HG03442 (cell line): ENCODE results near the gene NT5DC3.

Source experiments
- ATAC-seq: cut with Tn5 transposase; IDR thresholded peaks from one replicate; pipeline ENCODE4 v1.9.1; 2021; ENCODE audit warnings: mild to moderate bottlenecking, moderate library complexity; ENCODE audit not compliant: unreplicated experiment

NT5DC3 gene

DNA sequence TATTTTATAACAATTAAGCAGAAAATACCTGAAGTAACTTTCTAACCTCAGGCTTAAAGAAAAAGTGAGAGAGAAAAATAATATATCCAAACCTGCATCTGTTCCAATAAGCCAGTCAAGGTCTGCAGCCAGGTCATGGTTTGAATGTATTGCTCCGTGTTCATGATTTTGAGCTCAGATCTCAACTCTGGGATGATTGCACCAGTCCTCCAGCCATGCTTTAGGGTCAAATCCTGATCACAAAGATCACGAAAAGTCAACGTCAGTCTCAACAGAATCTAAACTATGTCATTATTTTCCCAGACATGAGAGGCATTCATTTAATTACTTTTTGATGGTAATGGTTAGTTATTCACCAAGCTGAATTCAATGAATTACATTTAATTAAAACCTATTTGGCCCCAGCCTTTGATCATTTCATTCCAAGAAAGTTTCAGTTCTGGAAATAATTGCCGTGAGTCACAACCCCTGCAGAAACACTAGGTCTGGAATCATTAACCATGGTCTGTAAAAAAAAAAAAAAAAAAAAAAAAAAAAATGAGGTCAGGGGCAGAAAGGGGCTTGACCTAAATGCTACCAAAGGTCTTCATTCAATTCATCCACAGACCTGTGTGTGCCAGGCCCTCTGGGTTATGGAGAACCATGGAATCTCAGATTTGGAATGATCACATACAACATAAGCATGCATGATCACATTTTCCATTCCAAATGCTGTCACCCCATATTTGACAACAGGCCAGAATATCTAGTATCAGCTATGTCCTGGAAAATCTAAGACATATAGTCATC is 55.6 kb downstream of the NT5DC3 start:
- no peak for ATAC-seq

DNA sequence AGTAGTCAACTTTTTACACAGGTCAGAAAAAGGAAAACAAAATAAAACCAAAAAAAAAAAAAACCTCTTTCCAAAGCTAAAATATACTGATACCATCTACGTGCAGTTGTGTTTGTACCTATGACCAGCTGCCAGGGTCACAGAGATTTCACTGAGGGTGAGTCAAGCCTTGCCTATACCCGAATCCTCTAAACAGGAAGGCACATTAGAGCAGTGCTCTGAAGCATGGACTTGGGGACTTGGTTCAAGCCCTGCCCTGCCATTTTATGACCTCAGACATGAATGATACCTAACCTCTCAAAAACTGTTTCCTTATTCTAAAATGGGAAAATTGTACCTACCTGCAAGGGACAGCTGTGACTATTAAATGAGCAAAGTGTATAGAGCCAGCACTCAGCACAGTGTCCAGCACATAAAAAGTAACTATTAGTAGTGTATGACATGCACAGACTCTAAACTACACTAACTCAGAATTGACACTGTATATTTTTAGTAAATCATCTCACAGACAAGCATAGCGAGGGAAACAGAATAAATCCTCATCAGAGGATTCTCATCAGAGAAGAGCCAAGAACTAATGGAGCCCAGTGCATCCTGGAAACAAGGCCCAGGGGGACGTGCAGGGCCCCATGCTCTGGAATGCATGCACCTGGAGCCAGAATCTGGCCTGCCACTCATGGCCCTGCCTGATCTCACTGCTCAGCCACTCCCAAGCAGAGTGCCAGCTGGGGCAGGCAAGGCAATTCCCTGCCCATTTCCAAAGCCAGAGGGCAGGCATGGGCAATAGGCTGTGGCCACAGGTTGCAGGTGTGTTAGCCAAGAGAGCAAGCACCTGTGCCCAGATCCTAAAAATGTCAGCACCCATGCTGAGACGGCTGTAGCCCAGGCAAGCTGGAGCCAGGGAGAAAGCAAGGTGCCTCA is 57.0 kb downstream of the NT5DC3 start:
- no peak for ATAC-seq

DNA sequence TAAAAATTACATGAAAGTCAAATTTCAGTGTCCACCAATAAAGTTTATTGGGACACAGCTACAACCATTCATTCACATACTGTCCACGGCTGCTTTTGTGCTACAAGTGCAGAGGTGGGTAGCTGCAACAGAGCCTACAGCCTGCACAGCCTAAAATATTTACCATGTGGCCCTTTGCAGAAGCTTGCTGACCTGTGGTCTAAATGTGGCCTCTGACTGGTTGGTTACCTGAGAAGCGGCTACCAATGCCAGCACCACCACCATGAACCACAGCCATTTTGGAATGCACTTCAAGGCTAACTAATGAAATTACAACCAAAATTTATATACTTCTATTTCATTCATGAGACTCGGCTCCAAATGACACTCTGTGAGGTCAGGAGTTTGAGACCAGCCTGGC is 58.6 kb downstream of the NT5DC3 start:
- no peak for ATAC-seq

DNA sequence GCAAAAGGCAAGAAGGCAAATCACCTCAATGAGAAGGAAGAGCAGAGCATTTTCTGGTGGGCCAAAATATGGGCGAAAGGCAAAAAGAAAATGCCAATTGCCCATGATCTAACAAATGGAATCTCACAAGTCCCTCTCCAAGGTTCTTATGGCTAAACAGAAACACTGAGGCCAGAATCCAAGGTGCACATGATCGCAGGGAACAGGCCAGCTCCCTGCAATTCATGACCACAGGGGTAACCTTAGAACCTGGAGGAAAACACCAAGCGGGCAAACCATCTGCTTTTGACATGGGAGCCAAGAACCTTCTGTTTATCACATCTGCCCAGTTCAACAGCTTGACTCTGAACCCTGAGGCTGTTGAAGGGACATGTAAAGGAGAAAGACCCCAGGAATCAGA is 60.0 kb downstream of the NT5DC3 start:
- no peak for ATAC-seq

DNA sequence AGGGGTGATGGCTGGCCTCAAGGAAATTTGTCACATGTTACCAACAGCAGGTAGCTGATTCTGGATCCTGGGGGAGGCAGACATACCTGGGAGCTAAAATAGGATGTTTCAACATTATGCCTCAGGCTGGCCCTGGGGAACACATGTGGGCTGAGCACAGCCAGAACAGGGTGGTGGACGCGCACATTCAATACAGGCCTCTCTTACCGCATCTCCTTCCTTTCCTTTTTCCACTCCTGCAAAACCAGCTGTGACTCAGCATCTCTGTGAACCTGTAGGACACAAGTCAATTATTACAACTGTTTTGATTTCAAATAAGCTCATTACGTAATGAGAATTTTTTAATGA is 61.0 kb downstream of the NT5DC3 start:
- no peak for ATAC-seq

DNA sequence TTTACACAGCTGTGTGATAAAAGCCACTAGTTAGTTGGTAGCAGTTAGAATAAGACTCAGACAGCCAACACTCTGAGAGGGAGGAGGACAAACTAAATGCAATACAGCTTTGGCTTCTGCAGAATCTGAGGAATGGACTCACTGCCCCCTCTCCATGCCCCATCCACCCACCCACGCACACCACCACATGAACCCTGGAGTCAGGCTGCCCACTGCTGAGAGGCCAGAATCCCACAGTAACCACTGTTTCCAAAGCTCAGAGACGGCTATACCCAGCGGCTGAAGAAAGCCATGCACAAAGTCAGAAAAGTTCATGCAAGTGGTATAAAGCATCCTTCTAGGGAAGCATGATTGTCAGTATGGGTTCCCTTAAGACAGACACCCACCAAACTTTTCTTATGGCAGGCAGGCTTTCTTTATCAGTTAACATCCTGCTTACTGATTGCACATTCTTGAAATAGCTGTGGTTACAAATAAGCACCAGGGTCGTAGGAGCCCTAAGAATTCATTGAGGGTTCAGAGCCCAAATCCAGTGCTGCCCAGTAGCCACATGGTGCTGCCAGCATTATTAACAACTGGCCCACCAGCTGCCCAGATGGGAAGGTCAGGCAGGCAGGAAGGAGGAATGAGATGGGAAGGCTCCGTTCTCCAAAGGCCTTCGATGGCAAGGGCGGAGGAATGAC is 61.5 kb downstream of the NT5DC3 start:
- ATAC-seq, result no peak

DNA sequence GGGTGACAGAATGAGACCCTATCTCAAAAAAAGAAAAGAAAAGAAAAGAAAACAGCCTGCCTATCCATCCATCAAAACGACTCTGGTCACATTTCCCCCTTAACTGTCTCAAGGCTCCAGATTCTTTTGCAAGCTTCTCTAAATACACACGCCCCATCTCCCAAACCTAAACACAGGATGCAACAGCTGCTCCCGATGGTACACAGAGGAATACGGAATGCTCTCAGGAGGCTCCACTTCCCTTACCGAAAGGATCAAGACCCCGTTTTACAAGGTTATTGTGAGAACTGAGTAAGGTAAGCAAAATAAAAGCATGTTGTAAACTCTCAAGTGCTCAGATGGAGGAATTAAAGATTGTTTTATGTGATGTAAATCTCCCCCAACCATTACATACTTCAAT is 62.3 kb downstream of the NT5DC3 start:
- ATAC-seq, result no peak

DNA sequence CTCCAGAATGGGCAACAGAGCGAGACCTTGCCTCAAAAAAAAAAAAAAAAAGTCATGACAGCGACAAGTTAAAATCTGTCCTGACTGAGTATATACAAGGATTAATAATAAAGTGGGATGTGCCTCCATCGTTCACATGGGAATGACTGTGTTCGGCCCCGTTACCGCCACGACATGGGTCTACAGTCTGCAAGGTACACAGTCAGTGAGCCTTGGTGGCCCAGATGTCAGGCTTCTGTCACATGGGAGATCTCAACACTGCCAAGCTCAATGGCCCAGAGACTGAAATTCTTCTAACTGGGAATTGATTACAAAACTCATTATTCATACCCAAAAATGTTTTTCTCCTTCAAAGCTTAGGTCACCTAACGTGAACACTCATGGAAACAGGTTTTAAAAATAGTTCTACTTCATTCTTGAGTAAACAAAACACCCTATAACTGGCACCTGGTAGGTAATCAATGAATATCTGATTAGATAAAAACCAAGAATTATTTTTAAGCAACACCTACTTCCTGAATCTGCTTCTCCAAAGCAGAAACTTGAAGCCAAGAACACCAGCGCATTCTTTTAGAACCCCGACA is 66.0 kb downstream of the NT5DC3 start:
- no peak for ATAC-seq

DNA sequence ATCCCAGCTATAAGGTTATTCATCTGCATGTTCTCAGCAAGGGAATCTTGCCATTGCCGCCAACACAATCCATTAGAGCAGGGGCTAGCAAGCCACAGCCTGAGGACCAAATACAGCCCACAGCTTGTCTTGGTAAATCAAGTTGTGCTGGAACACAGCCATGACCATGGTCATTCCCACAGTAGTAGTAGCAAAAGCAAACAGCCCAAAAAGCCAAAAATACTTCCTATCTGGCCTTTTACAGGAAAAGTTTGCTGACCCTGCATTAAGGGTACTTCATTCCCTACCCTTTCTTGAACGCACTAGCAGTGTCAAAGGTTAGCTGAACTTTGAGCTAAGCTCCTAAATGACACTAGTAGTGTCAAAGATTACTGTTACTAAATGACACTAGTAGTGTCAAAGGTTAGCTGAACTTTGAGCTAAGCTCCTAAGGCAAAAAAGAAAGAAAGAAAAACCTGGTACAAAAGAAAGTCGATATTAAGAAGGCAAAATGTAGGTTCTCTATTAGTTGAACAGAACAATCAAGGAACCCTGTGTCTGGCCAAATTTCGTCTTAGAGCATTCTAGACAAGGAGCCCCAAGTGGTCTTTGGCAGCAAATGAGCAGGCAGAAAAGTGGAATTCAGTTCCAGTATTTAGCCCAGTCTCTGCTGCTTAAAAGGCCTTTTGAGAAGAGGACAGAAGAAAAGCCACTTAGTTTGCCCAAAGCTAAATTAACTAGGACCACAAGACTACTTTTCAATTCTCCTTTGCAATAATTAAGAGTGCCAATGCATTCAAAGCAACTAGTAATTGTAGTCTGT is 67.7 kb downstream of the NT5DC3 start:
- ATAC-seq, result no peak

DNA sequence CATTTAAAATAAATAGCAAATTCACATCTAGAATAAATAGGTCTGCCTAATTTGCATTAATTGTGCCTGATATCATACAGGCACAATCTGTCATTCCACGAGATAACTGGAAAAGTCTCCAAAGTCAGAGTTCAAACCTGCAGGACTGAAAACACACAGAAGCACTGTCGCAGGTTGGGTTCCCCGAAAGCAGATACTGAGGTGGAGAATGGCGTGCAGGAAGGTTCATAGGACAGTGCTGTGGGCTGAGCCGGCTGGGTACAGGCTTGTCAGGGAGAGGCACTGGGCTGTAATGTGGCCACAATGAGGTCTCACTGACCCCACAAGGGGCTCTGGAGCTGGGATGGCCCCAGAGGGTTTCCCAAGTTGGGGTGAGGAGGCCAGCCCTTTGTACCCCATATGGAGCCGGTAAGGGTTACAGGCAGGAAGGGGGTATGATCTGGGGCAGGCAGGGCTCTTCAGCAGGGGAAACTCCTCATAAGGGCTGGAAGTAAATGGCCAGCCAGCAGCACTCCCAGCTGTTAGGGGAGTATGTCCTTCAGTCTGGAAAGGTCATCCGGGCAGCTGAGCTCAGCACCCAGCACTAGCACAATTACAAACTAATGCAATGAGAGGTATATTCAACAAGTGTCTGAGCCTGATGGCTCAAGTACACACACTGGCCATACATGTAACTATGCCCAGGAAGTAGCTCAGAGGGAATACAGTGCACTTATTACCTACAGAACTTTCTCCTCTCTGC is 68.5 kb downstream of the NT5DC3 start:
- ATAC-seq, result no peak

DNA sequence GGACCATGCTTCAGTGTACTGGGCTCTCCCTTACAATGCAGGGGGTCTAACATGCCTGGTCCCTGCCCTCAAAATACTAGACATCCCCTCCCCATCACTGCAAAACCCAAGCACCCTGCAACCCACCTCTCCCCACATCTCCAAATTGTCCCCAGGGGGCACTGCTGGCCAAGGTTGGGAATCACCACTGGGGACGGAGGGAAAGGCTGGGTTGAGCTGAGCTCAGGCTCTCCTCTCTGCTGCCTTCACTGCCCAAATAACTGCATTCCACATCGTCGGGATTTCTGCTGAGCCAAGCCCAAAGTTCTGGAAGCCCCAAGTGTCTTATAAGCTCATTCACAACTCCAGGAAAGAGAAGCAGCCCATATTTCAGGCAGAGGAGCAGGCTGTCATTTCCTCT is 69.6 kb downstream of the NT5DC3 start:
- ATAC-seq, result no peak

DNA sequence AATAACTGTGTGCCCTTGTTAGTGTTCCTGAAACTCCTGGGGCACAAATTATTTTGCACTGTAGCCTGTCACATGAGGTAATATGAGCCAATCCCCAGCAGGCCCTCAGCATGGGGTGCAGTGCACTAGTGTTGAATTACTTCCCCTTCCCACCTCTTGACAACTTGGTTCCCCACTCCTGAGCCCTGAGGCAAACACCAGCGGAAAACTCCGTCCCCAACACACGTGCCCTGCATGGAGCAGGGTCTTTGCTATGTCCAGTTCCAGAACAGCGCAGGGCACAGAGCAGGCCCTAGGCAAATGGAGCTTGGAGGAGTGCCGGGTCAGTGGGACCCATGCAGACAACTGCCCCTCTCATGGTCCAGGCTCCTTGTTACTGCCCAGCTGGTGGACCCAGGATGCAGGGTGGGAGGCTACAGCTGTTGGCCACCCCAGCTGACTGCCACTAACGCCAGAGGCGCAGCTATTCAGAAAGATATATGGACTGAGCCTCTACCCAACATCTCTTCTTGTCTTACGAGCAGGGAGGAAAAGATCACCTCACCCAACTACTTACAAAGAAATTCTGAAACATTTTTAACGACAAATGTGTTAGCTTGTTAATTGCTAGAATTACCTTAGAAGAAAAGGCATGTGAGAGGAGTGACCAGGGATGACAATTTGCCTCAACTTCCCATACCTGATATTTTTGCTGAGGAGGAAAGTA is 71.6 kb downstream of the NT5DC3 start:
- no peak for ATAC-seq

DNA sequence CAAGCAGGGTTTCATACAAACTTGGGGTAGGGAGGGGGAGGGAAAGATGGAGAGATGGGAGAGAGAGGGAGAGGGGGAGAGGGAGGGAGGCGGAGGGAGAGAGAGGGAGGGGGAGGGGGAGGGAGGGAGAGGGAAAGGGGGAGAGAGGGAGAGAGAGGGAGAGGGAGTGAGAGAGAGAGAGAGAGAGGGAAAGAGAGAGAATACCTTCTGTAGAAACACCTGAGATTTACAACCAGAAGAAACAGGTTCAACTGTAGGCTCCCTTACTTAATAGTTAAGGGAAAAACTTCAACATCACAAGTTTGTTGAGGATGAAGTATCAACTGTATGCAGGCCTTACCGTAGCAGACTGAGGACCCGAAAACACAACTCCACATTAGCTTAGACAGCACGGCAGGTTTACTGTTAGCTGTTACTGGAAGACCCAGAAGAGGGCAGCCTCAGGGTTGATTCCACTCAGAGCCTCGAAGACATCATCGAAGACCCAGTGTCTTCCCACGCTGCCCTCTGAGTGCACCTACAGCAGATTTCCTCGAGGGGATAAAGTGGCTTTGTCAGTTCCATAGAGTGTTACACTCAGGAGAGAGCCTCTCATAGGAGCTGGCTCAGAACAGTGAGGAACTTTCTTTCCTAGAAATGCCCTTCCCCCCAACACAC is 72.4 kb downstream of the NT5DC3 start:
- ATAC-seq, result no peak

DNA sequence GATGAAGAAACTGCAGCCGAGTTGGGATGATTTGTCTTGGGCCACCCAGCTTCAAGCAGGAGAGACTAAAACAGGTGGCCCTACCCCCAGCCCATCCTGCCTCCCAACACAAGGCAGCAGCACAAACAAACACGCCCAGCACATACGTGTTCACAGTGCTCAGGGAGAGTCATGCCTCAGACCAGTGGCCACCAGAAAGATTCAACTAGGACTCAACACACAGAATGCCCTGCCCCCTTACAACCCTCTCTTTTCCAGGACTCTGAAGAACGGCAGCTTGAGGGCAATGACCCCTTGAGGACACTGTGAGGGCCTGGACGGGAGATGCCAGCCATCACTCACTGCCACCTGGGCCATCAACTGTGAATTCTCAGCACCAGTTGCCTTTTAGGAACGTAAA is 75.0 kb downstream of the NT5DC3 start:
- ATAC-seq, result no peak

DNA sequence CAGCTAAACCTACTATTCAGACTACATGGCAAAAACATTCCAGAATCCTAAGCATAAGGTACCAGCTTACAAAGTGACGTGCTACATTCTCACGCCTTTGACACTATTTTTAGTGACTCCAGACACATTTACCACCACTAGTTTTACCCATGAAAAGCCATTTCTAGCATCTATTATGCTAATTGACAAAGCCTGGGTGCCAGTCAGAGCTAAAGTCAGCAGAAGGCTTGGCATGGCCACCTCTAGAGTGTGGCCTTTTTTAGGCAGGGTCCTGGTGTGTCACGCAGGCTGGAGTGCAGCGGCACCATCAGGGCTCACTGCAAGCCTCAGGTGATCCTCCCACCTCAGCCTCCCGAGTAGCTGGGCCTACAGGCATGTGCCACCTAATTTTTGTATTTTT is 75.7 kb downstream of the NT5DC3 start:
- no peak for ATAC-seq

DNA sequence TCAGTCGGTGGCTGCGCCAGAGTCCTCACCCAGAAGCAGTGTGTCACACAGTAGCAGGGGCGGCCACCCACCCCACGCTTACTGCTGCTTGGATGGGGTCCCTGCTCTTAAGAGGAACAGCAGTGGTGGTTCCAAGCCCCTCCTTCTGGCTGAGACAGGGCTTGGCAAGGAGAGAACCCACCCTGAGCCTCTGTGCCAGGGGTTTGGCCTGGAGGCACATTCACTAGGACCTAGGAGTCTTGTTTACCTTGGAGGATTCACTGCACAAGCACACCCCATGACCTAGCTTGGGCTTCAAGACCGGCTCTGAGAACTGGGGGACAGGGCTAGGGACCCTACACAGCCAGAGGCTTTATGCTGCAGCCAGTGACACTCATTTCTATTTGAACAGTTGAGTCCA is 78.6 kb downstream of the NT5DC3 start:
- no peak for ATAC-seq

DNA sequence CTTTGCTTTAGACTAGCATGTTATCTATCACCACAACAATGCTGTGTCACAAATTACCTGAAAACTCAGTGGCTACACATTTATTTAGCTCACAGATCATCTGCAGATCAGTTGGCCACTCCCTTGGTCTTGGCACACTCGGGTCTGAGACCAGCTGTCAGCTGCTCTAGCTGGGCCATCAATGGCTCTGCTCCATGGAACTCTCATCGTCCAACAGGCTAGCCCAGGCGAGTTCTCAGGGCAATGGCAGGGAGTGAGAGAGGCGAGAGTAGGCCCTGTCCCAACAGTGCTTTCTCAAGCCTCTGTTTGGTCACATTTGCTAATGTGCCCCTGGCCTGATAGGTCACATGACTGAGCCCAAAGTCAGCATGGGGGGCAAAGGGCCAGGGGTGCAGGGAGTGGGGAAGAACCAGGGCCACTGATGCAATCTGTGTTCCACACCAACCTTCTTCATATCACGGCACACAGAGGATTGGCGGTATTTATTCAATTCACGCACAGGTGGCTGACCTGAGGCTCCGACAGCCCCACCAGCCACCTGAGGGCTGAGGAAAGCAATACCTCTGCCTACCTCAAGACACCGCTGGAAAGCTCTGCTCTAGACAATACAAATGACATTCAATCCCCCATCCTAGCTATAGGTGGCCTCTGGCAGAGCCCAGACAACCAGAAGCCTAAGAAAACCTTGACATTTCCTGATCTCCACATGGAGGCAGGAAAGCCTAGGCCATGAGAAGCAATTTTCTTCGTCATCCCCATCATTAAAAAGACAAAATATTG is 82.5 kb downstream of the NT5DC3 start:
- ATAC-seq, result no peak

DNA sequence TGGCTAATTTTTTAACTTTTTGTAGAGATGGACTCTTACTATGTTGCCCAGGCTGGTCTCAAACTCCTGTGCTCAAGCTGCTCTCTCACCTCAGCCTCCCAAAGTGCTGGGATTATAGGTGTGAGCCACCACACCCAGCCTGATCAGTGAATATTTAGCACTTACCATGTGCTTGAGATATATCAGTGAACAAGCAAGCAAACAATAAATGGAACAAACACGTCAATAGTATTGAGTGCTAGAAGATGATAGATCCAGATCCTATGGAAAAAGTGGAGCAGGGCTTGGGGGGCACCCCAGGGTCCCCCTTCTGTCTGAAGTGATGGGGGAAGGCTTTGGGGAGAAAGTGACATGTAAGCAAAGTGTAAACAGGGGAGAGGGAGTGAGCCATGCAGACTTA is 83.8 kb downstream of the NT5DC3 start:
- no peak for ATAC-seq
